ENCODE results near the gene GTPBP2. TPM values are rescaled to one million over a fixed set of nuclear protein-coding genes. Genes with fewer than 3 reads are reported as not detected.
"Not testable (repeated sequence)": the region's sequence is repeated elsewhere in the genome, so short reads cannot be mapped to it uniquely, and the experiment has no call there.

GTPBP2 gene
- polyA plus RNA-seq, 3 donors = 27.3 to 49.6 (median 45.2) TPM

DNA sequence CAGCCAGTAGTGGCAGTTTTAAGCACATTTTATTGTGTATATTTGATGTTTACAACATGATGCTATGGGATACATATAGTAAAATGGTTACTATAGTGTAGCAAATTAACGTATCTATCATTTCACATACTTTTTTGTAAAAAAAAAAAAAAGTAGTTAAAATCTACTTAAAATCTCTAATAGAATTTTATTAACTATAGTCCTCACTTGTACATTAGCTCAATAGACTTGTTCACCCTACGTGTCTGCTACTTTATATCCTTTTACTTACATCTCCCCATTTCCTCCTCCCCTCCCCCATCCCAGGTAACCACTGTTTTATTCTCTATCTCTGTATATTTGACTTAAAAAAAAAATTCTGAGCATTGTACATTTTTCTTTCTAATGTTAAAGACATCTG is 23.0 kb downstream of the GTPBP2 start:
- WGBS, 3 donors = 91 to 93% (median 93%) methylated on average over 2 of the region's 2 CpGs
- H3K27ac ChIP-seq (ENCODE audit: low read depth, low read length) = no peak overlapping the region

DNA sequence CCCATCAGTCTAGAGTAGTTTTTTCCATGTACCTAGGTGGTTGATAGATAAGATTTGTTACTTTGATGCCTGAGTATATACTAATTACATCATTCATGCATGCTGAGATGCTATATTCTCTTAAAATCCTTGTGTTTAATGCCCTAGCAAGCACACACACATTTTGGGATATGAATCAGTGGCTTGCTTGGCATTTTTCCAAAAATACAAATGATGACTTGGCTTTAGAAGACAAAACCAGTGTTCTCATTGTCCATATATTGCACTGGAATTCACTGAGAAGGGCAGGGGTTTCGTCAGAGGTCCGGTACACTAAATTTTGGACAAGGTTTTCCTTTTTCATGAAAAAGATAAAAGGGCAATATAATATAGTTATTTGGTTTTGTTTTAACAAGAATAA is 24.9 kb downstream of the GTPBP2 start:
- WGBS, 3 donors = 95 to 99% (median 98%) methylated on average over 2 of the region's 2 CpGs

DNA sequence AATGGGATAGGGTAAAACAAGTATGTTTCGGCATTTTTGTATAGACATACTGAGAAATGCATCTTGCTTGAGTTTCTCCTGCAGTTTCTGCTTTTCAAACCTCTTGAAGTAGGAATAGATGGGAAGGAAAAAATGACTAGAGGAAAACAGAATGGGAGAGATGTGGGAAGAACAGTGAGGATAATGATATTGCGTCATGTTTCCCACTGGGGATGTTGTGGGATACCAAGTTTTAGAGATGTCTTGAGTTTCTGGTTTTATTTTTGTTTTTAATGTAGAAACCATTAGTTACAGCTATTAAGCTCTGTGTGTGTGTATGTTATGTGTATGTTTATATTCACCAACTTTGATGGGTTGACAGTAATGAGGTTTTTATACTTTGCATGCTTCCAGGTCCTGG is 28.5 kb downstream of the GTPBP2 start:
- no peak overlapping the region for H3K27ac ChIP-seq (ENCODE audit: low read depth, low read length)

More for the DNA sequence above, 24.9 kb downstream of the GTPBP2 start:
- no peak overlapping the region for H3K27ac ChIP-seq (ENCODE audit: low read depth, low read length)

DNA sequence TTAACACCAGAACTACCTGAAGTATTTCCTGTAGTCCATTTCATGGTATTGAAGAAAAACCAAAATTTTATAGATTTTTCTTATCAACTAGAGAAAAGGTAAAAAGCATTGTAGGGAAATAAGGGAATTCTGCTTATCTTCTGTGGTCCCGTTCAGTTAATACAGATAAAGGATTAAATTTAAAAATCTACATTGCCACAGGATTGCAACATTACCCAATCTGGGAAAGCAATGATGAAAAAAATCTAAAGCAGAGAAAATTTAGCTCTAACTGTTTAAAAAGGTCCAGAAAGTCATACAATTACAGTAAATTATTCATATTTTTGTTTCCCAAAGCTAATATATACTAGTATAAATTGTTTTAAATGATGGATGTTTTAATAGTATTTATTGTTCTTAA is 35.1 kb downstream of the GTPBP2 start:
- H3K27ac ChIP-seq (ENCODE audit: low read depth, low read length) = no peak overlapping the region
- 62 to 74% (median 73%) methylated on average over 1 of the region's 1 CpG for WGBS, 3 donors

More for the DNA sequence above, 28.5 kb downstream of the GTPBP2 start:
- 89 to 98% (median 97%) methylated on average over 2 of the region's 2 CpGs for WGBS, 3 donors

DNA sequence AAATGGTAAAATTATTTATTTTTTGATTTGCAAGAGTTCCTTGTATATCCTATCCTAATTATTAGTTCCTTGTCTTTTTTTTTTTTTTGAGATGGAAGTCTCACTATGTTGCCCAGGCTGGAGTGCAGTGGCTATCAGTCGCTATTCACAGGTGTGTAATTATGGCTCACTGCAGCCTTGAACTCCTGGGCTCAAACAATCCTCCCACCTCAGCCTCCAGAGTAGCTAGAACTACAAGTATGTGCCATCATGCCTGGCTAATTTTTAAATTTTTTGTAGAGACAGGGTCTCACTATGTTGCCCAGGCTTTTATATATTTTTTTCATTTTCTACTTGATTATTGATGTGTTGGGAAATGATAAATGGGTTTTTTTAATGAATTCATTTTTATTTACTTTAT is 39.5 kb downstream of the GTPBP2 start:
- H3K27ac ChIP-seq (ENCODE audit: low read depth, low read length) = not testable (repeated sequence)
- 85 to 100% (median 98%) methylated on average over 1 of the region's 1 CpG for WGBS, 3 donors

DNA sequence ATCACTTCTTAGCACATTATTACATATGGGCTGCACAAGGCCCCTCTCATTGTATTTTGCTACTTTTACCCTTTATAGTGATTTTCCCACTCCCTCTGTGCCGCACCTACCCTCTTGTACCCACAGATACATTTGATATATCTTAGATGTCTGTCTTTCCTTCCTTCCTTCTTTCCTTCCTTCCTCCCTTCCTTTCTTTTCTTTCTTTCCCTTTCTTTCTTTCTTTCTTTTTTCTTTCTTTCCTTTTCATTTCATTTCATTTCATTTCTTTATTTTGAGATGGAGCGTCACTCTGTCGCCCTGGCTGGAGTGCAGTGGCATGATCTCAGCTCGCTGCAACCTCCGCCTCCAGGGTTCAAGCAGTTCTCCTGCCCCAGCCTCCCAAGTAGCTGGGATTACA is 40.9 kb downstream of the GTPBP2 start:
- WGBS, 3 donors = 97 to 99% (median 99%) methylated on average over 5 of the region's 5 CpGs
- H3K27ac ChIP-seq (ENCODE audit: low read depth, low read length) = no peak overlapping the region

DNA sequence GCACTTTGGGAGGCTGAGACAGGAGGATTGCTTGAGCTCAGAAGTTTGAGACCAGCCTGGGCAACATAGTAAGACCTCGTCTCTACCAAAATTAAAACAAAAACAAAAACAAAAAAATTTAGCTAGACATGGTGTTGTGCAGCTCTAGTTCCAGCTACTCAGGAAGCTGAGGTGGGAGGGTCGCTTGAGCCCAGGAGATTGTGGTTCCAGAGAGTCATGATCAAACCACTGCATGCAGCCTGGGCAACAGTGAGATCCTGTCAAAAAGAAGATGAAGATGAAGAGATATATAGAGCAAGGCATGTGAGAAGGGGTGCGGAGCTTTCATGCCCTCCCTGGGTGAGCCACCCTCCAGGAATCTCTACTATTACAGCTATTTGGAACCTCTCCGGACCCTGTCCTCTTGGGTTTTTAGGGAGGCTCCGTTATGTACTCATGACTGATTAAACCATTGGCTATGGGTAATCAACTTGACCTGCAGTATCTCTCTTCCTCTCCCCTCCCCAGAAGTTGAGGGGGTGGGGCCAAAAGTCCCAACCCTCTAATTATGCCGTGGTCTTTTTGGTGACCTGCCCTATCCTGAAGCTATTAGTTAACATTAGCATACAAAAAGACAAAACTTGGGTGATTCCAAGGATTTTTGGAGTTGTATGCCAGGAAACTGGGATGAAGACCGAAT is 44.0 kb downstream of the GTPBP2 start:
- H3K27ac ChIP-seq (ENCODE audit: low read depth, low read length) = no peak overlapping the region
- 82 to 91% (median 86%) methylated on average over 7 of the region's 7 CpGs for WGBS, 3 donors

DNA sequence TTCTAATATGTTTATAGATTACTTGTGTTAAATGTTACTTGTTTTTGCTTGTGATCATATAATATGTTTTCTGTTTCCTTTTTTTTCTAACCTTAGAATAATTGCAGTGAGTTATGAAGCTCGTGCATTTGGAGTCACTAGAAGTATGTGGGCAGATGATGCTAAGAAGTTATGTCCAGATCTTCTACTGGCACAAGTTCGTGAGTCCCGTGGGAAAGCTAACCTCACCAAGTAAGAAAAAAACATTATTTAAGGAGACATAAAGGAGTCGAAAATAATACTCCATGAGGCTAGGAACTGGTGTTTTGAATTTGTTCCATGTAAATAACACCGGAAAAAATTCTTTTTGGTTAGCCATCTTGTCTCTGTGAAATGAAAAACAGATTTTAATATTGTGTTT is 46.2 kb downstream of the GTPBP2 start:
- WGBS, 3 donors = 78 to 86% (median 84%) methylated on average over 5 of the region's 5 CpGs

DNA sequence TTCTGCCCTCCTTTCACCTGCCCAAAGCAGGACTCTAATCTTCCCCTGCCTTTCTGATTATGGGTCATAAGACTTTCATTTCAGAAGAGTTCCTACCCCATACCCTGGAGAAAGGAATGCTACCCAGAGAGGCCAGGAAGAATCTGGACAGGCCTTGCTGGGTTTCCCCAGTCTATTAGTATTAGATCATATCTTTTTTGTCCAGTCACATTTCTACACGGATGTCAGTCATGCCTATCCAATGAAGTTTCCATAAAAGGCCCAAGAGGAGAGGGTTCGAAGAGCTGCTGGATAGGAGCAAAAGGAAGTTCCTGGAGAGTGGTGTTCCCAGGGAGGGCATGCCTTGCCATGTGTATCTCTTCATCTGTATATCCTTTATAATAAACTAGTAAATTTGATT is 49.9 kb downstream of the GTPBP2 start:
- H3K27ac ChIP-seq (ENCODE audit: low read depth, low read length) = no peak overlapping the region
- 55 to 89% (median 80%) methylated on average over 2 of the region's 2 CpGs for WGBS, 3 donors

More for the DNA sequence above, 46.2 kb downstream of the GTPBP2 start:
- no peak overlapping the region for H3K27ac ChIP-seq (ENCODE audit: low read depth, low read length)

DNA sequence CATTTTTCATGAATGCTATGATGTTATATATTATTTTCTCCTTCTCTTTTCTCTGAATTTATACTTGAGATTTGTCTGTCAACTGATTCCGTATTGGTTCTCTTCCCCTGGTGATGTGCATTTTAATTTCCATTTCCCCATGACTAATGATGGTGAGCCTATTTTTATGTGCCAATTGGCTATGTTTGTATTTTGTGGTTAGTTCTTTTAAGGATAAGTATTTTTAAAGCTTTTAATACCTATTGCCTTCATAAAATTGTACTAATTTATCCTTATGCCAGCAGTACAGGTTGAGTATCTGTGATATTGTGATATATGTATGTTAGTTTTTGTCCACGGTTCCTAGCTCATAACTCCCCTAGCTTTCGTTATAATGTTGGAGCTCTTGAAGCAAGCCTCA is 50.3 kb downstream of the GTPBP2 start:
- no peak overlapping the region for H3K27ac ChIP-seq (ENCODE audit: low read depth, low read length)
- WGBS, 3 donors = 83 to 91% (median 87%) methylated on average over 3 of the region's 3 CpGs

DNA sequence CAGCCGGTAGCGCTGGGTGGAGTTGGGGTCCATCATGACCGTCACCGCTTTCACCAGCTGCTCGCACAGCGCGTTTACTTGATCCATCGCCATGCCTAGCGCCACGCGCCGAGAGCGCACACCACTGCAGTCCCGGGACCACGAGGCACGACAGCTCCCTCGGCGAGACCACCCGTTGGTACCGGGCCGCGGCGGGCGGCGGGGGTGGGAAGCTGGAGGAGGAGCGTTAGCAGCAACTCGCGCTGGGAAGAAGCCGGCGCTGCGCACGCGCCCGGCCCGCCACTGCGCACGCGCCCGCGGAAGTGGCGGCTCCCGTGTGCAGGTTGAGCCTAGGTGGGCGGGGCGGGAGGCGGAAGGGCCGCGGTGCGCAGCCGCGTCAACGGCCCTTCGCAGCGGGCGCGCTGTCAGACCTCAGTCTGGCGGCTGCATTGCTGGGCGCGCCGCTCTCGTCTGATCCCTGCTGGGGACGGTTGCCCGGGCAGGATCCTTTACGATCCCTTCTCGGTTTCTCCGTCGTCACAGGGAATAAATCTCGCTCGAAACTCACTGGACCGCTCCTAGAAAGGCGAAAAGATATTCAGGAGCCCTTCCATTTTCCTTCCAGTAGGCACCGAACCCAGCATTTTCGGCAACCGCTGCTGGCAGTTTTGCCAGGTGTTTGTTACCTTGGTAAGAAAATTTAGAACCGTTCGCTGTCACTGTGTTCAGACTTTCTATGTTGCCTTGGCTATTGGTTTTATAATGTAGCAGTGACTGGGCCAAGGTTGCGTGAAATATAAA is 53.1 kb downstream of the GTPBP2 start, which contains the start of the genes POLH and XPO5:
POLH (plus strand) TSS at position 414 of the 780 bp plus-strand sequence. CDS start 6,135 bp downstream, outside the sequence.
XPO5 (minus strand) TSS at position 267 of the 780 bp plus-strand sequence; CDS start at position 93, 174 bp downstream.
- H3K27ac ChIP-seq (ENCODE audit: low read depth, low read length) = no peak within 1 kb of the TSS
- WGBS, 3 donors = 0 to 1% (median 0%) methylated on average over 69 to 75 of the region's 76 CpGs

DNA sequence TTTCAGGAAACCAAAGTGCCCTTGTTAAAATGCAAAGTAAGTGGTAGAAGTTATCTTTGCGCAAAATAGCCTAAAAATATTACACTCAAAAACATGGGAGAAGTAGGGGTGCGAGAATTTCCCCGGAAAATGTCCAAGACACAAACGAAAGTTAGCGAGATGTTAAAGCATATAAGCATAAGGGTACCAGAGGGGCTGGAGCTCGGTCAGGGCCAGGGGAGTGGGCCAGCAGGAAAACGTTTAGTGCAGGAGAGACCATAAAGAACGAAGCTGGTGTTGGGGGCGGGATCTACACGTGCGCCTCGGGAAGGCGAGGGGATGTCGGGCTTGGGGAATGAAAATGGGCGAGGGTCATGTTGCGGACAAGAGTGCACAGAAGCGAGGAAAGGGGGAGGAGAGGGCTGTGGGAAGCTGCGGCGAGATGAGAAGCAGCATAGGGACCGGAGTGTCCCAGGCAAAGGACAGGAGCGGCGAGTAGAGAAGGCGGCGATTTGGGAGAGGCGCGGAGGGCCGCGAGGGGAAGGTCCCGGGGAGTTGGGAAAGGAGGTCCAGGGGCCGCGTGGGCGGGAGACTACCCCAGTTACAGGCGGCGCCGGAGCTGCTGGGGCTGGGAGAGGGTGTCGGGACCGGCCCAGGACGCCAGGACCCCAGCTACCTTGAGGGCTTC is 53.8 kb downstream of the GTPBP2 start:
- H3K27ac ChIP-seq (ENCODE audit: low read depth, low read length) = no peak overlapping the region
- WGBS, 3 donors = 0 to 1% (median 0%) methylated on average over 38 of the region's 38 CpGs

DNA sequence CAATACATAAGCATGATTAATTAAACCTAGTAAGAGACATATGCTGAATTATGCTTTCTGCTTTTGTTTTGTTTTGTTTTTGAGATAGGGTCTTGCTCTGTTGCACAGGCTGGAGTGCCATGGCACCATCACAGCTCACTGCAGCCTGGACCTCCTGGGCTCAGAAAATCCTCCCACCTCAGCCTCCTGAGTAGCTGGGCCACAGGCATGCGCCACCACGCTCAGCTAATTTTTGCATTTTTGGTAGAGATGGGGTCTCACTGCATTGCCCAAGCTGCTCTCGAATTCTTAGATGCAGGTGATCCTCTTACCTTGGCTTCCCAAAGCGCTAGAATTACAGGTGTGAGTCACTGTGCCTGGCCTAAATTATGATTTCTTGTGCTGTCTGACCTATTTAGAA is 57.0 kb downstream of the GTPBP2 start:
- no peak overlapping the region for H3K27ac ChIP-seq (ENCODE audit: low read depth, low read length)
- 94 to 99% (median 96%) methylated on average over 4 of the region's 4 CpGs for WGBS, 3 donors

DNA sequence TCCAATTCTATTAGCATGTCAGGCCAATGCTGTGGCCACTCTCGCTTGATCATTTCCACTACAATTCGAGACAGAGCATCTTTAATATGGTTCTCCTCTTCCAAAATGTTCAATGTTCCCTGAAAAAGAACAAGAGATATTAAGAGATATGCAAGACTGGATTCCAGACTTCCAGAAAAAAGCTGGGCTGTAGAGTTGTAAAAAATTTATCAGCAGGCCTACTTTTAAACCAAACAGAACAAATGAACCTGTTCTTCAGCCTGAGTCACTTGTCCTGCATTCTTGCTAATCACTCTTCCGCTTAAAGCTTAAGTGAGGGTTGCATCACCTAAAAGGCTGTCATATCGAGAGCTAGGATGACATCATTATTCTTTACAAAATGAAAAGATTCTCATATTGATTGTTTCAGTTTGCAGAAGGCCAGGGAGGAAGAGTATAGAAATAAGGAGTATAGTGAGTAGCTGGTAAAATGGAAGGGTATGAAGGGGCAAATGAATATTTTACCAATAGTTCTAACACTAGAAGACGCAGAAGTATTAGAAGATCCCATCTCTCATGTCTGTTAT is 58.1 kb downstream of the GTPBP2 start:
- 86 to 90% (median 88%) methylated on average over 5 of the region's 5 CpGs for WGBS, 3 donors
- no peak overlapping the region for H3K27ac ChIP-seq (ENCODE audit: low read depth, low read length)

Other genes starting within 250 kb of the GTPBP2 start
- 10 to 100 TPM in 2 of 3 donors, 1 to 10 TPM in 1; 8.2 to 13.7 (median 11.7) TPM for gene ABCC10, start 201.7 kb downstream of the GTPBP2 start, polyA plus RNA-seq
- under 1 TPM; 0.25 to 0.45 (median 0.34) TPM for gene DLK2, start 173.7 kb downstream of the GTPBP2 start, polyA plus RNA-seq
- gene TJAP1, start 151.7 kb downstream of the GTPBP2 start, polyA plus RNA-seq = 10 to 100 TPM; 16.4 to 23.7 (median 17.2) TPM
- gene LRRC73, start 118.9 kb downstream of the GTPBP2 start, polyA plus RNA-seq = 1 to 10 TPM in 1 of 3 donors, under 1 TPM in 1, not detected in 1; 0.10 to 1.0 TPM
- 100 to 1,000 TPM in 1 of 3 donors, 10 to 100 TPM in 2; 54.0 to 117 (median 97.3) TPM for gene YIPF3, start 112.3 kb downstream of the GTPBP2 start, polyA plus RNA-seq
- 10 to 100 TPM; 17.0 to 48.2 (median 19.2) TPM for gene POLR1C, start 112.2 kb downstream of the GTPBP2 start, polyA plus RNA-seq
- 10 to 100 TPM in 1 of 3 donors, 1 to 10 TPM in 2; 7.0 to 12.8 (median 9.8) TPM for gene XPO5, start 53.2 kb downstream of the GTPBP2 start, polyA plus RNA-seq
- 1 to 10 TPM; 3.2 to 5.5 (median 4.3) TPM for gene POLH, start 53.1 kb downstream of the GTPBP2 start, polyA plus RNA-seq
- gene MAD2L1BP, start 6.6 kb upstream of the GTPBP2 start, polyA plus RNA-seq = 10 to 100 TPM; 14.8 to 20.5 (median 15.1) TPM
- gene RSPH9, start 15.8 kb upstream of the GTPBP2 start, polyA plus RNA-seq = under 1 TPM; 0.21 to 0.52 (median 0.22) TPM
- 10 to 100 TPM; 36.0 to 82.0 (median 51.8) TPM for gene MRPS18A, start 58.5 kb upstream of the GTPBP2 start, polyA plus RNA-seq
- gene VEGFA, start 140.9 kb upstream of the GTPBP2 start, polyA plus RNA-seq = 100 to 1,000 TPM in 1 of 3 donors, 10 to 100 TPM in 2; 67.5 to 260 (median 90.8) TPM